Measurements from ENCODE around the gene ARMC2. TPM values are rescaled to one million over a fixed set of nuclear protein-coding genes. Genes with fewer than 3 reads are reported as not detected.

ARMC2 gene
- total RNA-seq, 1 donor from 2014 or later: 14.0 TPM

DNA sequence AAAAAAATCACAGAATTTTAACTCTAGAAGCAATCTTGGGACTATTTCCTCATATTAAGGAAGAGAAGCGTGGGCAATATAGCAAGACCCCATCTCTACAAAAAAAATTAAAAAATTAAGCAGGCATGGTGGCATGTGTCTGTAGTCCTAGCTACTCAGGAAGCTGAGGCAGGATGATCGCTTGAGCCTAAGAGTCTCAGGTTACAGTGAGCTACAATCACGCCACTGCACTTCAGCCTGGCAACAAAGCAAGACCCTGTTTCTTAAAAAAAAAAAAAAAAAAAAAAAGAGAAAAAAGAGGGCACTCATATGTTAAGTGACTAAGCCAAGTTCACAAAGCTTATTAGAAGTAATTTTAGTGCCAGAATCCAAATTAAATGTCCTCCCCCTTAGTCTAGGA, 145.7 kb downstream of the ARMC2 start:
- TF ChIP-seq, protein P1, sequence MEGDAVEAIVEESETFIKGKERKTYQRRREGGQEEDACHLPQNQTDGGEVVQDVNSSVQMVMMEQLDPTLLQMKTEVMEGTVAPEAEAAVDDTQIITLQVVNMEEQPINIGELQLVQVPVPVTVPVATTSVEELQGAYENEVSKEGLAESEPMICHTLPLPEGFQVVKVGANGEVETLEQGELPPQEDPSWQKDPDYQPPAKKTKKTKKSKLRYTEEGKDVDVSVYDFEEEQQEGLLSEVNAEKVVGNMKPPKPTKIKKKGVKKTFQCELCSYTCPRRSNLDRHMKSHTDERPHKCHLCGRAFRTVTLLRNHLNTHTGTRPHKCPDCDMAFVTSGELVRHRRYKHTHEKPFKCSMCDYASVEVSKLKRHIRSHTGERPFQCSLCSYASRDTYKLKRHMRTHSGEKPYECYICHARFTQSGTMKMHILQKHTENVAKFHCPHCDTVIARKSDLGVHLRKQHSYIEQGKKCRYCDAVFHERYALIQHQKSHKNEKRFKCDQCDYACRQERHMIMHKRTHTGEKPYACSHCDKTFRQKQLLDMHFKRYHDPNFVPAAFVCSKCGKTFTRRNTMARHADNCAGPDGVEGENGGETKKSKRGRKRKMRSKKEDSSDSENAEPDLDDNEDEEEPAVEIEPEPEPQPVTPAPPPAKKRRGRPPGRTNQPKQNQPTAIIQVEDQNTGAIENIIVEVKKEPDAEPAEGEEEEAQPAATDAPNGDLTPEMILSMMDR (IDR thresholded peaks at IDR 0.05; ENCODE audit: borderline replicate concordance): no peak
- peaks cover 96% of the 10 kb centered on the region for H3K36me3 ChIP-seq
- no peak overlapping the region for H3K4me3 ChIP-seq
- H3K27ac ChIP-seq (replicated peaks): peak overlapping the region; percentile 35
- peaks cover 57% of the 10 kb centered on the region for H3K4me1 ChIP-seq
- H3K27me3 ChIP-seq (ENCODE audit: low read depth): no peaks in the 10 kb centered on the region
- H3K9me3 ChIP-seq (replicated peaks): no peaks in the 10 kb centered on the region
- intact Hi-C loops (cut with micrococcal nuclease): no loop called here
- no peak for DNase-seq

DNA sequence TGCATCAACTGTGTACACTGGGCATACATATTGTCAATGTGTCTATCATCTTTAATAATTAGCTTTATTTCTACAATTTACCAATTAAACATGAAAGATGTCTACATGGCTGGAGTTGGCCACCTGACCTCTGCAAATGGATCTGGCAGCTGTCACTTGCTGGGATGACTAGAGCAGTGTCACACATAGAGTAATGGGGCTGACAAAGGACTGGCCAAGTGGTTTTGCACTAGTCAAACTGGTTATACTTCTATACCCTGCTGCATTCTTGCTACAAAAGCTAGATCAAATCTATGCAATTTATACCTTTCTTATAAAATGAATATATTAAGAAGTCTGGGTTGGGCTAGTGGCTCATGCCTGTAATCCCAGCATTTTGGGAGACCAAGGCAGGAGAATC, 147.1 kb downstream of the ARMC2 start:
- no peaks in the 10 kb centered on the region for H3K27me3 ChIP-seq (ENCODE audit: low read depth)
- intact Hi-C loops (cut with micrococcal nuclease): no loop called here

DNA sequence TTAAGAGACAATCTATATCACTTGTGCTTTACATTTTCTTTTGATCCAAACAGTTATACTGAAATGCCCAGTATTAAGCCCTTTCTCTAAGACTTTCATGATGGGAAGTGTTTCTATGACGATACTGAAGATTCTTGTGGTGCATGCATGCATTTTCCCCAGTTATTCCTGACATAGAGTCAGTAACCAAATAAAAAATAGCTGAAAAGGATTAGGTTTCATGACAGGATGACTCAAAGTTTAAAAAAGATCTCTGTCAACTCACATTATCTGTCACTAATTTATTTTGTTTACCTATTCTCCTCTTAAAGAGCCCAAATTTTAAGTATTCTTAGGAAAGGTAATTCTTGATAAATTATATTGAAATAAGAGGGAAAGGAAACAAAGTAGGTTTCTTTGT, 148.0 kb downstream of the ARMC2 start:
- Histone ChIP-seq H3K36me3 (peaks cover 94% of the 10 kb centered on the region), H3K9me3 (replicated peaks) (no peaks in the 10 kb centered on the region), H3K4me3 (no peak overlapping the region), H3K27ac (replicated peaks) (peak overlapping the region; percentile 97), H3K4me1 (peaks cover 64% of the 10 kb centered on the region), H3K27me3 (ENCODE audit: low read depth) (no peaks in the 10 kb centered on the region)
- intact Hi-C loops (cut with micrococcal nuclease): no loop called here
- no peak for DNase-seq
- TF ChIP-seq, protein P1 (IDR thresholded peaks at IDR 0.05; ENCODE audit: borderline replicate concordance): no peak

More for the DNA sequence above, 147.1 kb downstream of the ARMC2 start:
- Histone ChIP-seq H3K4me1 (peaks cover 61% of the 10 kb centered on the region), H3K36me3 (peaks cover 93% of the 10 kb centered on the region), H3K27ac (replicated peaks) (peak overlapping the region; percentile 97), H3K4me3 (no peak overlapping the region), H3K9me3 (replicated peaks) (no peaks in the 10 kb centered on the region)
- DNase-seq: no peak
- TF ChIP-seq, protein P1 (IDR thresholded peaks at IDR 0.05; ENCODE audit: borderline replicate concordance): no peak

DNA sequence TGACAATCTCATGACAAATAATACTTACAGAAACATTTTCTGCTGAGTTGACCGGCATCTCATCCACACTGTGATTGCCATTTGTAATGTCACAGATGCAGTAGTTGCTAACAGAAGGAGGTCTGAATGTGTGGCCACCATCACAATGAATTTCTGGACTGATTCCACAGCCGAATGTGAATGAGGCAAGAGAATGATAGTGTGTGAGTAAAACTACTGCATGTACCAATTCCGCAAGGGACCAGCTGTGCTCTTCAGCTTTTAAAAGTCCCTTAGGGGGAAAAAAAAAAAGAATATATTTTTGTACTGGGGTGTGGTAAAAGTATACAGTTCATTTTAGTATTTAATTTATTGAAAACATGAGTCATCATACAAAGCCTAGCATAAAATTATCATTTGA, 150.3 kb downstream of the ARMC2 start:
- no peak for DNase-seq
- H3K27ac ChIP-seq (replicated peaks): peak overlapping the region; percentile 97
- peaks cover 69% of the 10 kb centered on the region for H3K4me1 ChIP-seq
- TF ChIP-seq, protein P1 (IDR thresholded peaks at IDR 0.05; ENCODE audit: borderline replicate concordance): no peak
- no peaks in the 10 kb centered on the region for H3K9me3 ChIP-seq (replicated peaks)
- H3K4me3 ChIP-seq: no peak overlapping the region
- peaks cover 72% of the 10 kb centered on the region for H3K36me3 ChIP-seq
- intact Hi-C loops (cut with micrococcal nuclease): no loop called here
- H3K27me3 ChIP-seq (ENCODE audit: low read depth): no peaks in the 10 kb centered on the region

DNA sequence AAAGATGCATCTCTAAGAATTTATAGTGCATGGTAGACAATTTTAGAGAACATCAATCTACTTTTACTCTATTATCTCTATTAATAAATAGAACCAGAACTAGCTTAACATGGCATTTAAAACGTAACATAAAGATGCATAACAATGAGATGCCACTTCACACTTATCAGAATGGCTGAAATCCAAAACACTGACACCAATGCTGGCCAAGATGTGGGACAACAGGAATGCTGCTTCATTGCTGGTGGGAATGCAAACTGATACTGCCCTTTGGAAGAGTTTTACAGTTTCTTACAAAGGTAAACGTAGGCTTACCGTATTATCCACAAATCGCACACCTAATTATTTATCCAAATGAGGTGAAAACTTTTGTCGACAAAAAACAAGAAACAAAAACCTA, 151.2 kb downstream of the ARMC2 start:
- Histone ChIP-seq H3K9me3 (replicated peaks) (no peaks in the 10 kb centered on the region), H3K27me3 (ENCODE audit: low read depth) (no peaks in the 10 kb centered on the region), H3K4me1 (peaks cover 75% of the 10 kb centered on the region), H3K27ac (replicated peaks) (peak overlapping the region; percentile 97), H3K4me3 (no peak overlapping the region), H3K36me3 (peaks cover 63% of the 10 kb centered on the region)
- TF ChIP-seq, protein P1 (IDR thresholded peaks at IDR 0.05; ENCODE audit: borderline replicate concordance): no peak
- DNase-seq: no peak
- intact Hi-C loops (cut with micrococcal nuclease): no loop called here

Measured in left ventricle myocardium inferior (tissue), 1 donor.